IMR-90 (cell line): ENCODE results near the gene CD81. TPM values are rescaled to one million over a fixed set of nuclear protein-coding genes. Genes with fewer than 3 reads are reported as not detected.

Experiments
- ATAC-seq: fragments of 200-7000 bp; cut with Tn5 transposase; 2 replicates; pipeline ENCODE4 v1.9.1; 2020; ENCODE audit warnings: low read depth, mild to moderate bottlenecking, moderate library complexity
- BruUV-seq: library from RNA; stranded (reverse); fragments of 400-500 nt; replicated peaks from 2 replicates; lab custom pipeline; 2021; lab: Mats Ljungman, UMichigan
- CTCF ChIA-PET: fragments of 300-600 bp; formaldehyde crosslinking; extraction: SDS; loops from one replicate; lab custom pipeline; 2021; ENCODE audit warnings: antibody characterized with exemption; lab: Yijun Ruan, JAX
- POLR2A ChIA-PET: fragments of 300-600 bp; sonication (Branson Sonifier 250); formaldehyde crosslinking; loops from one replicate; lab custom pipeline; 2022; ENCODE audit warnings: antibody characterized with exemption; ENCODE audit not compliant: unreplicated experiment; lab: Charles Lee
- DNase-seq: peaks from one replicate; pipeline ENCODE4 v3.0.0; 2013
- H2AFZ ChIP-seq: replicated peaks from 2 replicates; pipeline ENCODE3; 2013; ENCODE audit warnings: low read length, mild to moderate bottlenecking; ENCODE audit not compliant: poor library complexity
- H2AK5ac ChIP-seq: 2 replicates; pipeline ENCODE4 v1.6.1; 2013; ENCODE audit warnings: low read depth, low read length, inconsistent platforms
- H2AK9ac ChIP-seq: replicated peaks from 2 replicates; pipeline ENCODE3; 2013; ENCODE audit warnings: mild to moderate bottlenecking, low read depth, low read length, moderate library complexity; ENCODE audit not compliant: poor library complexity
- H2BK120ac ChIP-seq: 2 replicates; pipeline ENCODE4 v1.6.1; 2013; ENCODE audit warnings: low read depth, low read length, inconsistent platforms
- H2BK15ac ChIP-seq: 3 replicates; pipeline ENCODE4 v1.6.1; 2013; ENCODE audit warnings: low read depth, low read length, inconsistent platforms
- H2BK20ac ChIP-seq: 2 replicates; pipeline ENCODE4 v1.6.1; 2013; ENCODE audit warnings: low read depth, mild to moderate bottlenecking, inconsistent platforms, low read length, moderate library complexity
- H2BK5ac ChIP-seq: 2 replicates; pipeline ENCODE4 v1.6.1; 2013; ENCODE audit warnings: mild to moderate bottlenecking, low read depth, low read length, inconsistent platforms; ENCODE audit not compliant: poor library complexity, severe bottlenecking
- H3K14ac ChIP-seq: replicated peaks from 2 replicates; pipeline ENCODE4 v1.6.1; 2013; ENCODE audit warnings: low read depth, low read length, inconsistent platforms
- H3K18ac ChIP-seq: 2 replicates; pipeline ENCODE4 v1.6.1; 2013; ENCODE audit warnings: low read depth, low read length, control low read depth
- H3K23ac ChIP-seq: 2 replicates; pipeline ENCODE4 v1.6.1; 2013; ENCODE audit warnings: low read depth, low read length, inconsistent platforms
- H3K27ac ChIP-seq: 2 replicates; pipeline ENCODE4 v1.5.1; 2013; ENCODE audit warnings: mild to moderate bottlenecking, control low read depth, low read length; ENCODE audit not compliant: insufficient read depth
- H3K27me3 ChIP-seq: 2 replicates; pipeline ENCODE4 v1.6.1; 2013; ENCODE audit warnings: low read length; ENCODE audit not compliant: control insufficient read depth, insufficient read depth
- H3K36me3 ChIP-seq: 2 replicates; pipeline ENCODE4 v1.6.1; 2013; ENCODE audit warnings: low read length, mixed read lengths; ENCODE audit not compliant: control insufficient read depth, insufficient read depth
- H3K4ac ChIP-seq: 2 replicates; pipeline ENCODE4 v1.6.1; 2013; ENCODE audit warnings: low read depth, low read length, inconsistent platforms
- H3K4me1 ChIP-seq: 2 replicates; pipeline ENCODE4 v1.6.1; 2013; ENCODE audit warnings: low read length, mixed read lengths; ENCODE audit not compliant: control insufficient read depth, insufficient read depth
- H3K4me2 ChIP-seq: 2 replicates; pipeline ENCODE4 v1.6.1; 2013; ENCODE audit warnings: low read depth, mild to moderate bottlenecking, control low read depth, low read length, moderate library complexity
- H3K4me3 ChIP-seq: 2 replicates; pipeline ENCODE4 v1.5.1; 2013; ENCODE audit warnings: low read depth, mild to moderate bottlenecking, control low read depth, low read length, moderate library complexity; ENCODE audit not compliant: insufficient read depth
- H3K56ac ChIP-seq: 2 replicates; pipeline ENCODE4 v1.6.1; 2013; ENCODE audit warnings: low read length, inconsistent platforms; ENCODE audit not compliant: insufficient read depth; ENCODE audit errors: extremely low read depth
- H3K79me1 ChIP-seq, 2 experiments: 2 replicates each; pipeline ENCODE4 v1.6.1; 2013; ENCODE audit warnings: low read length in 2 of 2, inconsistent platforms in 1 of 2, low read depth in 1 of 2
- H3K9ac ChIP-seq: 2 replicates; pipeline ENCODE4 v1.6.1; 2013; ENCODE audit warnings: low read depth, low read length, control low read depth
- H3K9me1 ChIP-seq: 2 replicates; pipeline ENCODE4 v1.6.1; 2013; ENCODE audit warnings: low read length, inconsistent platforms; ENCODE audit not compliant: insufficient read depth
- H3K9me3 ChIP-seq: 2 replicates; pipeline ENCODE4 v1.6.1; 2013; ENCODE audit warnings: low read length; ENCODE audit not compliant: control insufficient read depth, insufficient read depth
- H4K20me1 ChIP-seq: 2 replicates; pipeline ENCODE4 v1.6.1; 2013; ENCODE audit warnings: low read length, inconsistent platforms; ENCODE audit not compliant: insufficient read depth
- H4K5ac ChIP-seq: 2 replicates; pipeline ENCODE4 v1.6.1; 2013; ENCODE audit warnings: mild to moderate bottlenecking, low read depth, low read length, control low read depth
- H4K8ac ChIP-seq, 2 experiments: 2 replicates each; pipeline ENCODE4 v1.6.1; 2013; ENCODE audit warnings: low read depth in 2 of 2, low read length in 2 of 2, control low read depth in 1 of 2, inconsistent platforms in 1 of 2
- H4K91ac ChIP-seq: 2 replicates; pipeline ENCODE4 v1.6.1; 2013; ENCODE audit warnings: low read depth, low read length, inconsistent platforms; ENCODE audit not compliant: insufficient read depth
- CEBPB ChIP-seq: IDR thresholded peaks from 2 replicates; pipeline ENCODE4 v1.6.1; 2012; ENCODE audit warnings: low read depth, low read length, improper control_type of control experiment
- FOS ChIP-seq: fragments of 150-350 bp; IDR thresholded peaks from 2 replicates; pipeline ENCODE4 v1.6.1; 2016; ENCODE audit warnings: low read depth, low read length
- MAFK ChIP-seq: IDR thresholded peaks from 2 replicates; pipeline ENCODE4 v1.6.1; 2012; ENCODE audit warnings: low read depth, low read length, improper control_type of control experiment
- NFE2L2 ChIP-seq: fragments of 150-350 bp; IDR thresholded peaks from 2 replicates; pipeline ENCODE4 v1.6.1; 2016; ENCODE audit warnings: low read depth, mild to moderate bottlenecking, low read length
- WGBS, 2 experiments: methylation state at CpG; one replicate each; pipeline versions ENCODE4 v1.1.5 to v1.1.7; 2013; ENCODE audit warnings: missing lambda C conversion rate in 2 of 2; ENCODE audit not compliant: insufficient read length in 1 of 2; ENCODE audit errors: extremely low coverage in 2 of 2; 5-methylcytosine and 5-hydroxymethylcytosine counted together
- dilution Hi-C: fragments of 300-500 bp; cut with HindIII; formaldehyde crosslinking; loops from one replicate; pipeline ENCODE4 v1.14.3; 2018; ENCODE audit warnings: low sequenced_read_pairs; ENCODE audit not compliant: unreplicated experiment
- in situ Hi-C: fragments of 300-500 bp; cut with MboI; formaldehyde crosslinking; loops from 3 replicates; pipeline ENCODE4 v1.14.3; 2019; ENCODE audit warnings: low sequenced_read_pairs, inconsistent platforms, mixed read lengths
- intact Hi-C: fragments of 100-400 bp; cut with micrococcal nuclease; formaldehyde crosslinking; loops from 2 replicates; pipeline ENCODE4 v1.10.0; 2022
- polyA plus RNA-seq, 3 experiments: library from polyadenylated mRNA; depleted of rRNA; stranded (reverse); fragments of >200 nt; gene quantifications; 2 replicates each; pipeline ENCODE4 v1.2.3, GENCODE V29; 2012; ENCODE audit warnings: low replicate concordance in 1 of 3
- total RNA-seq: library from RNA; depleted of rRNA; stranded (reverse); fragments of >200 nt; gene quantifications from 2 replicates; pipeline ENCODE4 v1.2.3, GENCODE V29; 2012

The CD81 gene
- total and polyA plus RNA-seq, 2 of the 4 experiments (the other 2 are of a cell fraction): 159 to 689 TPM

- Histone ChIP-seq H2BK15ac (no peak overlapping the region), H3K4ac (no peak overlapping the region), H3K18ac (no peak overlapping the region), H4K5ac (no peak overlapping the region), H4K91ac (no peak overlapping the region), H3K4me1 (no peaks in the 10 kb centered on the region), H3K36me3 (no peaks in the 10 kb centered on the region), H2AFZ (no peak overlapping the region), H3K9me1 (no peaks in the 10 kb centered on the region), H3K4me2 (no peak overlapping the region), H2AK5ac (no peak overlapping the region), H3K4me3 (no peak overlapping the region), H3K9me3 (no peaks in the 10 kb centered on the region), H2BK120ac (no peak overlapping the region), H3K14ac (no peak overlapping the region), H3K9ac (no peak overlapping the region), H2BK5ac (no peak overlapping the region), H4K20me1 (no peaks in the 10 kb centered on the region), H3K56ac (no peak overlapping the region), H2BK20ac (no peak overlapping the region), H3K27me3 (peaks cover 11% of the 10 kb centered on the region; the same call in 1 of the 2 replicates), H2AK9ac (no peak overlapping the region), H3K23ac (no peak overlapping the region), H4K8ac (no peak overlapping the region), H3K79me1 (no peaks in the 10 kb centered on the region), H3K27ac (no peak overlapping the region)
- in situ Hi-C loops (loop anchor here (5.0 to 10.0 kb wide), 2 partner anchors 107 to 470 kb away; no protein-coding TSS in a partner anchor), dilution Hi-C loops (no loop called here), intact Hi-C loops (no loop called here)
- ATAC-seq: no peak
- BruUV-seq: no TSS peak
- CTCF ChIA-PET: interaction anchor here (1.0 to 1.2 kb wide), 2 partner anchors 107 to 120 kb away, joined by 3 read pairs; no protein-coding TSS in a partner anchor
- 67% methylated on average over 12 of the region's 28 CpGs; no CpG with 5 or more reads in 1 of the 2 experiments for WGBS, 2 experiments
- POLR2A ChIA-PET: no interaction called here
- no peak for DNase-seq
- TF ChIP-seq MAFK (no peak), CEBPB (no peak), NFE2L2 (no peak), FOS (no peak)
Observed at GRCh38 chr11:2424811-2425495, 47.8 kb downstream of the CD81 start.
